ENCODE data around the gene KLHL10. TPM values are rescaled to one million over a fixed set of nuclear protein-coding genes. Genes with fewer than 3 reads are reported as not detected.

The KLHL10 gene
- total and polyA plus RNA-seq, 2 of the 4 experiments (the other 2 are of a cell fraction): 0.18 TPM; not detected in 1

GRCh38 chr17:41894791-41895331, 57.2 kb downstream of the KLHL10 start:
- Histone ChIP-seq H4K8ac (ENCODE audit: low read depth in 2 of 2, low read length in 2 of 2) (0 out of 4 replicates have a peak overlapping the region, but pooled peaks of 1 of the 2 experiments have one; percentile 19), H2BK120ac (ENCODE audit: low read depth, low read length) (no peak overlapping the region), H2BK5ac (ENCODE audit: low read depth, low read length, poor library complexity, severe bottlenecking) (peak overlapping the region; percentile 57), H2BK15ac (ENCODE audit: low read depth, low read length) (no peak overlapping the region), H3K36me3 (ENCODE audit: control insufficient read depth, insufficient read depth, low read length) (peaks cover 74% of the 10 kb centered on the region), H3K4ac (ENCODE audit: low read depth, low read length) (no peak overlapping the region), H2AK9ac (replicated peaks; ENCODE audit: low read depth, low read length, poor library complexity) (peak overlapping the region; percentile 29), H3K4me3 (ENCODE audit: insufficient read depth, low read depth, low read length) (no peak overlapping the region), H3K27ac (ENCODE audit: insufficient read depth, low read length) (peak overlapping the region; percentile 75), H2BK20ac (ENCODE audit: low read depth, low read length) (no peak overlapping the region), H4K91ac (ENCODE audit: insufficient read depth, low read depth, low read length) (no peak overlapping the region), H4K20me1 (ENCODE audit: insufficient read depth, low read length) (peaks cover 57% of the 10 kb centered on the region), H3K4me2 (ENCODE audit: low read depth, low read length) (peak overlapping the region; percentile 47; the same call in 1 of the 2 replicates), H3K4me1 (ENCODE audit: control insufficient read depth, insufficient read depth, low read length) (peaks cover 18% of the 10 kb centered on the region), H3K56ac (ENCODE audit: extremely low read depth, insufficient read depth, low read length) (no peak overlapping the region), H2AK5ac (ENCODE audit: low read depth, low read length) (peak overlapping the region; percentile 39; the same call in 1 of the 2 replicates), H3K23ac (ENCODE audit: low read depth, low read length) (no peak overlapping the region; the same call in 1 of the 2 replicates), H3K27me3 (ENCODE audit: control insufficient read depth, insufficient read depth, low read length) (no peaks in the 10 kb centered on the region), H3K14ac (replicated peaks; ENCODE audit: low read depth, low read length) (no peak overlapping the region), H3K18ac (ENCODE audit: low read depth, low read length) (0 out of 2 replicates have a peak overlapping the region, but pooled peaks have one; percentile 18), H3K9me1 (ENCODE audit: insufficient read depth, low read length) (peaks cover 28% of the 10 kb centered on the region), H3K9me3 (ENCODE audit: control insufficient read depth, insufficient read depth, low read length) (no peaks in the 10 kb centered on the region), H3K79me1 (ENCODE audit: low read depth in 1 of 2, low read length in 2 of 2) (peaks cover 29 to 81% of the 10 kb centered on the region in 2 experiments), H2AFZ (replicated peaks; ENCODE audit: low read length, poor library complexity) (peak overlapping the region; percentile 8), H3K9ac (ENCODE audit: low read depth, low read length) (no peak overlapping the region), H4K5ac (ENCODE audit: low read depth, low read length) (no peak overlapping the region)
- dilution Hi-C loops (cut with HindIII; ENCODE audit: low sequenced_read_pairs, unreplicated experiment) (no loop called here), in situ Hi-C loops (cut with MboI; ENCODE audit: low sequenced_read_pairs) (no loop called here), intact Hi-C loops (cut with micrococcal nuclease) (no loop called here)
- CTCF ChIA-PET: interaction anchor here (0.6 to 0.9 kb wide), 4 partner anchors 65 to 531 kb away, joined by 3 to 7 read pairs (median 3); no protein-coding TSS in a partner anchor
- POLR2A ChIA-PET (ENCODE audit: unreplicated experiment): interaction anchor here (0.5 kb wide), 1 partner anchor 1367 kb away, joined by 6 read pairs; no protein-coding TSS in a partner anchor
- 40% methylated on average over 1 of the region's 7 CpGs; no CpG with 5 or more reads in 1 of the 2 experiments for WGBS, 2 experiments (ENCODE audit: extremely low coverage in 2 of 2, insufficient read length in 1 of 2)
- DNase-seq (peak; percentile 90), ATAC-seq (ENCODE audit: low read depth) (peak; percentile 82)
- TF ChIP-seq MXI1 (IDR thresholded peaks at IDR 0.05; ENCODE audit: borderline replicate concordance, low read depth, low read length) (no peak), CEBPB (IDR thresholded peaks at IDR 0.05; ENCODE audit: low read depth, low read length) (peak; percentile 98), RCOR1 (IDR thresholded peaks at IDR 0.05; ENCODE audit: insufficient replicate concordance, low read length) (no peak), NFE2L2 (IDR thresholded peaks at IDR 0.05; ENCODE audit: low read depth, low read length) (no peak), FOS (IDR thresholded peaks at IDR 0.05; ENCODE audit: low read depth, low read length) (no peak), POLR2A (IDR thresholded peaks at IDR 0.05; ENCODE audit: low read depth, low read length) (no peak), MAZ (IDR thresholded peaks at IDR 0.05; ENCODE audit: borderline replicate concordance, low read depth, low read length) (no peak), USF2 (IDR thresholded peaks at IDR 0.05; ENCODE audit: low read depth, low read length) (no peak), RAD21 (IDR thresholded peaks at IDR 0.05; ENCODE audit: low read length) (peak; percentile 5; the same call in 1 of the 2 replicates), RFX5 (IDR thresholded peaks at IDR 0.05; ENCODE audit: low read depth, low read length) (no peak), BHLHE40 (IDR thresholded peaks at IDR 0.05; ENCODE audit: low read depth, low read length) (peak; percentile 90), ELK1 (IDR thresholded peaks at IDR 0.05; ENCODE audit: borderline replicate concordance, low read depth, low read length) (no peak), CTCF (conservative IDR thresholded peaks at IDR 0.05; ENCODE audit: low read depth, low read length) (no peak), MAFK (IDR thresholded peaks at IDR 0.05; ENCODE audit: low read depth, low read length) (0 out of 2 replicates have a peak, but pooled peaks have one; percentile 1)
- TSS peak; percentile 36 for BruUV-seq (replicated peaks)

Measured in IMR-90 (cell line).